Upper lobe of left lung (tissue), 4 donors: ENCODE measurements around the gene HDAC1.
"Not testable (repeated sequence)": the region's sequence is repeated elsewhere in the genome, so short reads cannot be mapped to it uniquely, and the experiment has no call there.

Experiments
- EP300 ChIP-seq, 4 donors: sonication (generic); formaldehyde crosslinking; IDR thresholded peaks; one replicate each; pipeline ENCODE4 v1.5.1; 2017; ENCODE audit warnings: antibody characterized with exemption in 4 of 4, control low read depth in 2 of 4
- POLR2A ChIP-seq, 4 donors: fragments of 450-650 bp; IDR thresholded peaks; one replicate each; pipeline ENCODE4 v1.5.1; 2016 to 2017; ENCODE audit warnings: antibody characterized with exemption in 4 of 4, mild to moderate bottlenecking in 2 of 4
- TF ChIP-seq, protein P1 (sequence below), 6 experiments: fragments of 450-650 bp in 4 of 6; fragments of 200-600 bp in 2 of 6; sonication (generic) in 2 of 6; IDR thresholded peaks; one replicate each; pipeline ENCODE4 v1.5.1; 2016 to 2019; ENCODE audit warnings: antibody characterized with exemption in 6 of 6

DNA sequence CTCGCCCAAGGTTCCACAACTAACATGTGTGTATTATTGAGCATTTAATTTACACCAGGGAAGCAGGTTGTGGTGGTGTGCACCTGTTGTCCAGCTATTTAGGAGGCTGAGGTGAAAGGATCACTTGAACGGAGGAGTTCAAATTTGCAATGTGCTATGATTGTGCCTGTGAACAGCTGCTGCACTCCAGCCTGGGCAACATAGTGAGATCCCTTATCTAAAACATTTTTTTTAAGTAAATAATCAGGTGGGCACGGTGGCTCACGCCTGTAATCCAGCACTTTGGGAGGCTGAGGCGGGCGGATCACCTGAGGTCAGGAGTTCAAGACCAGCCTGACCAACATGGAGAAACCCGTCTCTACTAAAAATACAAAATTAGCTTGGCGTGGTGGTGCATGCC, 7.1 kb upstream of the HDAC1 start:
- TF ChIP-seq, protein P1, sequence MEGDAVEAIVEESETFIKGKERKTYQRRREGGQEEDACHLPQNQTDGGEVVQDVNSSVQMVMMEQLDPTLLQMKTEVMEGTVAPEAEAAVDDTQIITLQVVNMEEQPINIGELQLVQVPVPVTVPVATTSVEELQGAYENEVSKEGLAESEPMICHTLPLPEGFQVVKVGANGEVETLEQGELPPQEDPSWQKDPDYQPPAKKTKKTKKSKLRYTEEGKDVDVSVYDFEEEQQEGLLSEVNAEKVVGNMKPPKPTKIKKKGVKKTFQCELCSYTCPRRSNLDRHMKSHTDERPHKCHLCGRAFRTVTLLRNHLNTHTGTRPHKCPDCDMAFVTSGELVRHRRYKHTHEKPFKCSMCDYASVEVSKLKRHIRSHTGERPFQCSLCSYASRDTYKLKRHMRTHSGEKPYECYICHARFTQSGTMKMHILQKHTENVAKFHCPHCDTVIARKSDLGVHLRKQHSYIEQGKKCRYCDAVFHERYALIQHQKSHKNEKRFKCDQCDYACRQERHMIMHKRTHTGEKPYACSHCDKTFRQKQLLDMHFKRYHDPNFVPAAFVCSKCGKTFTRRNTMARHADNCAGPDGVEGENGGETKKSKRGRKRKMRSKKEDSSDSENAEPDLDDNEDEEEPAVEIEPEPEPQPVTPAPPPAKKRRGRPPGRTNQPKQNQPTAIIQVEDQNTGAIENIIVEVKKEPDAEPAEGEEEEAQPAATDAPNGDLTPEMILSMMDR (IDR thresholded peaks at IDR 0.05): not testable (repeated sequence)
- not testable (repeated sequence) for TF ChIP-seq EP300, POLR2A (IDR thresholded peaks at IDR 0.05)
